Panc1 (cell line): ENCODE data around the gene MACROD2. TPM values are rescaled to one million over a fixed set of nuclear protein-coding genes. Genes with fewer than 3 reads are reported as not detected.

ENCODE experiments used
- ATAC-seq: fragments of 200-7000 bp; cut with Tn5 transposase; 2 replicates; pipeline ENCODE4 v1.9.1; 2020; ENCODE audit warnings: mild to moderate bottlenecking, moderate library complexity
- BruUV-seq: library from RNA; stranded (reverse); fragments of 400-500 nt; replicated peaks from 2 replicates; lab custom pipeline; 2021; lab: Mats Ljungman, UMichigan
- CTCF ChIA-PET: fragments of 300-600 bp; sonication (Branson Sonifier 250); formaldehyde crosslinking; loops from one replicate; lab custom pipeline; 2022; ENCODE audit warnings: antibody characterized with exemption; lab: Charles Lee
- POLR2A ChIA-PET: fragments of 300-600 bp; sonication (Branson Sonifier 250); formaldehyde crosslinking; loops from one replicate; lab custom pipeline; 2022; ENCODE audit warnings: antibody characterized with exemption; lab: Charles Lee
- DNase-seq: peaks from one replicate; pipeline ENCODE4 v3.0.0-alpha.2; 2010; ENCODE audit warnings: low read depth, low spot score
- H3K27ac ChIP-seq: 2 replicates; pipeline ENCODE4 v1.5.1; 2011; ENCODE audit warnings: mild to moderate bottlenecking, low read length, inconsistent platforms
- H3K27me3 ChIP-seq: fragments of 200-500 bp; sonication (Bioruptor generic); 2 replicates; pipeline ENCODE4 v1.6.0; 2014; ENCODE audit warnings: low read length, inconsistent platforms; ENCODE audit not compliant: control insufficient read depth, insufficient read depth
- H3K36me3 ChIP-seq: fragments of 200-500 bp; sonication (Bioruptor generic); 2 replicates; pipeline ENCODE4 v1.5.1; 2014; ENCODE audit warnings: inconsistent platforms, mild to moderate bottlenecking, low read length, moderate library complexity; ENCODE audit not compliant: control insufficient read depth, insufficient read depth
- H3K4me1 ChIP-seq: 2 replicates; pipeline ENCODE4 v1.5.1; 2011; ENCODE audit warnings: inconsistent platforms, mild to moderate bottlenecking, low read length, moderate library complexity; ENCODE audit not compliant: control insufficient read depth, insufficient read depth
- H3K4me3 ChIP-seq, 2 experiments: 2 replicates each; pipeline ENCODE4 v1.5.1; 2011 to 2012; ENCODE audit warnings: low read depth in 2 of 2, low read length in 2 of 2, mild to moderate bottlenecking in 2 of 2, inconsistent platforms in 1 of 2, moderate library complexity in 1 of 2
- H3K9me3 ChIP-seq: fragments of 200-500 bp; sonication (Bioruptor generic); 2 replicates; pipeline ENCODE4 v1.5.1; 2014; ENCODE audit warnings: low read depth, mild to moderate bottlenecking, inconsistent platforms, low read length, moderate library complexity; ENCODE audit not compliant: control insufficient read depth, insufficient read depth
- POLR2AphosphoS5 ChIP-seq: IDR thresholded peaks from 2 replicates; pipeline ENCODE4 v1.6.1; 2012; ENCODE audit warnings: mild to moderate bottlenecking, low read depth, low read length, moderate library complexity
- SIN3A ChIP-seq: IDR thresholded peaks from 2 replicates; pipeline ENCODE4 v1.6.1; 2012; ENCODE audit warnings: low read depth, mild to moderate bottlenecking, low read length, moderate library complexity, borderline replicate concordance; ENCODE audit not compliant: insufficient read depth
- TCF7L2 ChIP-seq: IDR thresholded peaks from 2 replicates; pipeline ENCODE4 v1.6.1; 2011; ENCODE audit warnings: mild to moderate bottlenecking, low read depth, low read length, inconsistent platforms
- in situ Hi-C: cut with HindIII; loops from 2 replicates; pipeline ENCODE4 v1.10.0; 2016; ENCODE audit warnings: low sequenced_read_pairs, low pct_unique_long_range_greater_than_20kb
- intact Hi-C: fragments of 100-400 bp; cut with micrococcal nuclease; formaldehyde crosslinking; loops from one replicate; pipeline ENCODE4 v1.10.0; 2022; ENCODE audit not compliant: unreplicated experiment
- total RNA-seq: library from RNA; stranded (reverse); gene quantifications from one replicate; pipeline ENCODE4 v1.2.1, GENCODE V29; 2021; ENCODE audit not compliant: unreplicated experiment
- TF ChIP-seq, protein P1 (sequence below): fragments of 450-650 bp; IDR thresholded peaks from 2 replicates; pipeline ENCODE4 v1.5.1; 2017; ENCODE audit warnings: mild to moderate bottlenecking
- TF ChIP-seq, protein P2 (sequence below), 2 experiments: IDR thresholded peaks; 2 replicates each; pipeline ENCODE4 v1.6.1; 2011 to 2012; ENCODE audit warnings: low read depth in 2 of 2, control low read depth in 1 of 2, low read length in 1 of 2, mild to moderate bottlenecking in 1 of 2, moderate library complexity in 1 of 2; ENCODE audit not compliant: insufficient read depth in 1 of 2

The MACROD2 gene
- total RNA-seq, 1 experiment from 2014 or later, result 1.2 TPM

DNA sequence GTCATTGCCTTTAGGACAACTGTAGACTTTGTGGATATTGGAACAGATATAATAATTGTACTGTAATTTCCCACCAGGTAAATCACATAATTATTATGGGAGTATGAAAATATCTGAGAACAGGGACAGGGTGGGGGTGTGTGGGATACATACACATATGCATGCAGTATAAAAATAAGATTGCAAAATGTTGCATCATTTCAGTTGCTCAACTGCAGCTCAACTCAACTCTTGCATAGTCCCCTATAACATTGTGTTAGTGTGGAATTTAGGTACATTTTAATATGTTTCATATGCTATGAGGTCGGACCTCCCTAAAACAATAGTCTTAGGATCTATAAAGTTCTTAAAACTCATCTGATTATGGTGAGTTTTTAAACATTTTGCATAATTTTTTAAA lies 617.1 kb downstream of the MACROD2 start:
- no peaks in the 10 kb centered on the region for H3K36me3 ChIP-seq
- DNase-seq (no peak), ATAC-seq (no peak)
- in situ Hi-C loops (no loop called here), intact Hi-C loops (no loop called here)
- no TSS peak for BruUV-seq
- H3K9me3 ChIP-seq, result no peaks in the 10 kb centered on the region
- ChIA-PET CTCF (no interaction called here), POLR2A (interaction anchor here (0.6 kb wide), 1 partner anchor 22 kb away, joined by 3 read pairs; no protein-coding TSS in a partner anchor)
- H3K27ac ChIP-seq, result no peak overlapping the region
- no peaks in the 10 kb centered on the region for H3K27me3 ChIP-seq
- no peak for TF ChIP-seq SIN3A
- TF ChIP-seq, protein P1, sequence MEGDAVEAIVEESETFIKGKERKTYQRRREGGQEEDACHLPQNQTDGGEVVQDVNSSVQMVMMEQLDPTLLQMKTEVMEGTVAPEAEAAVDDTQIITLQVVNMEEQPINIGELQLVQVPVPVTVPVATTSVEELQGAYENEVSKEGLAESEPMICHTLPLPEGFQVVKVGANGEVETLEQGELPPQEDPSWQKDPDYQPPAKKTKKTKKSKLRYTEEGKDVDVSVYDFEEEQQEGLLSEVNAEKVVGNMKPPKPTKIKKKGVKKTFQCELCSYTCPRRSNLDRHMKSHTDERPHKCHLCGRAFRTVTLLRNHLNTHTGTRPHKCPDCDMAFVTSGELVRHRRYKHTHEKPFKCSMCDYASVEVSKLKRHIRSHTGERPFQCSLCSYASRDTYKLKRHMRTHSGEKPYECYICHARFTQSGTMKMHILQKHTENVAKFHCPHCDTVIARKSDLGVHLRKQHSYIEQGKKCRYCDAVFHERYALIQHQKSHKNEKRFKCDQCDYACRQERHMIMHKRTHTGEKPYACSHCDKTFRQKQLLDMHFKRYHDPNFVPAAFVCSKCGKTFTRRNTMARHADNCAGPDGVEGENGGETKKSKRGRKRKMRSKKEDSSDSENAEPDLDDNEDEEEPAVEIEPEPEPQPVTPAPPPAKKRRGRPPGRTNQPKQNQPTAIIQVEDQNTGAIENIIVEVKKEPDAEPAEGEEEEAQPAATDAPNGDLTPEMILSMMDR, result no peak
- no peak for TF ChIP-seq TCF7L2
- TF ChIP-seq POLR2AphosphoS5, result no peak
- TF ChIP-seq, protein P2, sequence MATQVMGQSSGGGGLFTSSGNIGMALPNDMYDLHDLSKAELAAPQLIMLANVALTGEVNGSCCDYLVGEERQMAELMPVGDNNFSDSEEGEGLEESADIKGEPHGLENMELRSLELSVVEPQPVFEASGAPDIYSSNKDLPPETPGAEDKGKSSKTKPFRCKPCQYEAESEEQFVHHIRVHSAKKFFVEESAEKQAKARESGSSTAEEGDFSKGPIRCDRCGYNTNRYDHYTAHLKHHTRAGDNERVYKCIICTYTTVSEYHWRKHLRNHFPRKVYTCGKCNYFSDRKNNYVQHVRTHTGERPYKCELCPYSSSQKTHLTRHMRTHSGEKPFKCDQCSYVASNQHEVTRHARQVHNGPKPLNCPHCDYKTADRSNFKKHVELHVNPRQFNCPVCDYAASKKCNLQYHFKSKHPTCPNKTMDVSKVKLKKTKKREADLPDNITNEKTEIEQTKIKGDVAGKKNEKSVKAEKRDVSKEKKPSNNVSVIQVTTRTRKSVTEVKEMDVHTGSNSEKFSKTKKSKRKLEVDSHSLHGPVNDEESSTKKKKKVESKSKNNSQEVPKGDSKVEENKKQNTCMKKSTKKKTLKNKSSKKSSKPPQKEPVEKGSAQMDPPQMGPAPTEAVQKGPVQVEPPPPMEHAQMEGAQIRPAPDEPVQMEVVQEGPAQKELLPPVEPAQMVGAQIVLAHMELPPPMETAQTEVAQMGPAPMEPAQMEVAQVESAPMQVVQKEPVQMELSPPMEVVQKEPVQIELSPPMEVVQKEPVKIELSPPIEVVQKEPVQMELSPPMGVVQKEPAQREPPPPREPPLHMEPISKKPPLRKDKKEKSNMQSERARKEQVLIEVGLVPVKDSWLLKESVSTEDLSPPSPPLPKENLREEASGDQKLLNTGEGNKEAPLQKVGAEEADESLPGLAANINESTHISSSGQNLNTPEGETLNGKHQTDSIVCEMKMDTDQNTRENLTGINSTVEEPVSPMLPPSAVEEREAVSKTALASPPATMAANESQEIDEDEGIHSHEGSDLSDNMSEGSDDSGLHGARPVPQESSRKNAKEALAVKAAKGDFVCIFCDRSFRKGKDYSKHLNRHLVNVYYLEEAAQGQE (IDR thresholded peaks at IDR 0.05; ENCODE audit: insufficient read depth in 1 of 2, low read depth in 2 of 2, low read length in 1 of 2), result no peak
- no peaks in the 10 kb centered on the region for H3K4me1 ChIP-seq
- no peak overlapping the region for H3K4me3 ChIP-seq

- H3K36me3 ChIP-seq, result no peaks in the 10 kb centered on the region
- H3K9me3 ChIP-seq, result no peaks in the 10 kb centered on the region
- no peaks in the 10 kb centered on the region for H3K4me1 ChIP-seq
- H3K27ac ChIP-seq, result no peak overlapping the region
- ChIA-PET POLR2A (no interaction called here), CTCF (no interaction called here)
- intact Hi-C loops, result no loop called here
- ATAC-seq, result no peak
- no TSS peak for BruUV-seq
- no peaks in the 10 kb centered on the region for H3K27me3 ChIP-seq
- no peak overlapping the region for H3K4me3 ChIP-seq
- DNase-seq, result no peak
- TF ChIP-seq, protein P2 (IDR thresholded peaks at IDR 0.05; ENCODE audit: insufficient read depth in 1 of 2, low read depth in 2 of 2, low read length in 1 of 2), result no peak
- no peak for TF ChIP-seq SIN3A
- no peak for TF ChIP-seq TCF7L2
- no peak for TF ChIP-seq POLR2AphosphoS5
- TF ChIP-seq, protein P1, result no peak
- in situ Hi-C loops, result no loop called here
These were observed 620.7 kb downstream of the MACROD2 start for GRCh38 chr20:14616003-14616402.
